SIG-M5 treated with dmso at 0.1 percent for 504 hours (cell line): ENCODE measurements around the gene HEATR9.

Source experiments
- DNase-seq: peaks from one replicate; lab custom pipeline; 2025; ENCODE audit not compliant: unreplicated experiment; lab: John Stamatoyannopoulos, UW

Gene HEATR9

DNA sequence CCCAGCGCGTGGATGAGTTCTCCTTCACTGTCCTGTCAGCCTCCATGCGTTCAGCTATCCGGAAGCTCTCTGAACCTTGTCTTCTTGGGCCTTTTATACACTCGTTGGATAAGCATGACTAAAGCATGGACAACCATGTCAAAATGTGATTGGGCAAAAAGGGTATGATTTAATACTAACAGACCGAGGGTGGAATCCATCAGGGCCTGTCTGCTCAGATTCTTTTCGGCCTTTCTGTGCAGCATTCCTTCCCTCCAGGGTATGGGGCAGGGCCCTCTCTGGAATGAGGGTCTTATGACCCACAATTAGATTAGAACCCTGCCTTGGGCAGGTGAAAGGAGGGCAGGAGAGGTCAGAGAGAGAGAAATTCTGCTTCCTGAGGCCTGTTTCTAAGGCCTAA is 25.5 kb upstream of the HEATR9 start:
- no peak for DNase-seq

DNA sequence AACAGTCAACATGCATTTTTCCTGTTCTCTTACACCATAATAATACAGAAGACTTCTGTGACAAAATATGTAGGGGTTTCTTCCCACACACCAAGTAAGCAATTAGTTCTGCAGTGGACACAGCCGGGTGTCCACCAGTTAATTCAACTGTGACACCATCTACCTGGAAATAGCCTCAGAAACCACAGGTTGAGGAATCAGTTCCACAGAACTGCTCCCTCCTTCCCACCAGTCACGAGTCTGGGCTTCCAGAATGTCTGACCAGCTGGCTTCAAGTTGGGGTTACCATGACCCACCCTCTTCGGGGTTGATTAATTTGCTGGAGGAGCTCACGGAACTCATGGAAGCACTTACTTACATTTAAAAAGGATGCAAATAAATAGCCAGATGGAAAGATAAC is 25.1 kb upstream of the HEATR9 start:
- no peak for DNase-seq

DNA sequence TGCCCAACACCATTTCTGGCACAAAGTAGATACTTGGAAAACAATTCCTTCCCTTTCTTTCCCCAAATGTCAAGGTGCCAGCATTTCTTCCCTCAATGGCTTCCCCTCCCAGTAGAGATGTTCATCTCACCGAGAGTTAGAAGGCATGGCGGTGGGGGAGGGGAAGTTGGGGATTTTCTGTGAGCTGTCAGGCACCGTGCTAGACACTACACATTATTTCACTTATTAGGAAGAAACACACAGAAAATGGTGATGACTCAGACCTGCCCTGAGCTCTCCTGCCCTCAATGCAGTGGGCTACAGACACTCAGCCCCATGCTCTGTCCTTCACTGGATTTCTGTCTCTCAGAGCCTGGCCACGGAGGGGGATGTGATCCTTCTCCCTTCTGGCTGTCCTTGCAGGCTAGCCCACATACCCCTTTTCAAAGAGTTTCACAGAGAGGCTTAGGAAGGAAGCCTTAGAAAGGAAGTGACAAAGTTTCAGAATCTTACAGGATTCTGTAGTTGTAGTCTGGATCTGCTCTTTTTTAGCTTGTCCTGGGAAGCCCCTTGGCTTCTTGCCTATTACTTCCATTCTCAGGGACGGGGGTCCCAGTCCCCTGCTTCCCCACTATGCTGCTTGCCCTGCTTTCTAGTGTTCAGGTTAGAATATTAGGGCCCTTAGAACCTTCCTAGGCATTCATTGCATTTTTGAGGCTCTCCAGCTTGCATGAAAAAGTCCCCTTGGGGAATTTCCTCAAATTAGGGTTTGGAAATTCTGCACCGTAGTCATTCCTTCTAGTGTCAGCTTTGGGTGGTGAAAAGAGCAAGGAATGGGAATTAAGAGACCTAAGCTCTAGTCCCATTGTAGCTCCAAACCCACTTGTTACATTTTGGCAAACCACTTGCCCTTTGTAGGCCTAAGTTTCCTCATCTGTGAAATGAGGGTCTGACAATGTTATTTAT is 23.7 kb upstream of the HEATR9 start:
- peak; percentile 60 for DNase-seq

DNA sequence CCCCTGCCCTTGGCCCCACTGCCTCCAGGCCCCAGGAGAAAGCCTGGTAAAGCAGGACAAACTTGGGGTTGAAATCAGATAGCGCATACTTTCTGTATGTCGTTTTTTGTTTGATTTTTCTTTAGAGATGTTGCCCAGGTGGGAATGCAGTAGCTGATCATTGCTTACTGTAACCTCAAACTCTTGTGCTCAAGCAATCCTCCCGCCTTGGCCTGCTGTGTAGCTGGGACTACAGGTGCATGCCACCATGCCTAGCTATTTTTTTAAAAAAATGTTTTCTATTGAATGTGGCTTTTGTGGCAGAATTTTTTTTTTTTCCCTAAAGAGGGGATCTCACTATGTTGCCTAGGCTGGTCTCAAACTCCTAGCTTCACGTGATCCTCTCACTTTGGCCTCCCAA is 22.6 kb upstream of the HEATR9 start:
- no peak for DNase-seq

DNA sequence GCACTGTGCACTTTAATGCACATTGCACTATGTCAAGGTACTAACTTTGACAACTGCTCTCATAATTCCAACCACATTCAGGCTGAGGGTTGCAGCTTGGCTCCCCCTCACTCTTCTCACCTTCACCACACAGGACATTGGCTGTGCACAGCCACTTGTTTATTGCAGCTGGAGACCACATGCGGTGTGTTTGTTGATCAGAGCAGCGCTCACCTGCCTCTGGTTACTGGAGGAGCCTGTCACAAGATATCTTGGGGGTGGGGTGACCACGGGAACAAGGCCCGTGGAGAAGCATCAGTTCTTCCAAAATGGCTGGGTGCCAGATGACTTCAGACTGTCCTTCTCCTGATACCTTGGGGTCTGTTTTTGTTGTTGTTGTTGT is 22.1 kb upstream of the HEATR9 start:
- DNase-seq: no peak

DNA sequence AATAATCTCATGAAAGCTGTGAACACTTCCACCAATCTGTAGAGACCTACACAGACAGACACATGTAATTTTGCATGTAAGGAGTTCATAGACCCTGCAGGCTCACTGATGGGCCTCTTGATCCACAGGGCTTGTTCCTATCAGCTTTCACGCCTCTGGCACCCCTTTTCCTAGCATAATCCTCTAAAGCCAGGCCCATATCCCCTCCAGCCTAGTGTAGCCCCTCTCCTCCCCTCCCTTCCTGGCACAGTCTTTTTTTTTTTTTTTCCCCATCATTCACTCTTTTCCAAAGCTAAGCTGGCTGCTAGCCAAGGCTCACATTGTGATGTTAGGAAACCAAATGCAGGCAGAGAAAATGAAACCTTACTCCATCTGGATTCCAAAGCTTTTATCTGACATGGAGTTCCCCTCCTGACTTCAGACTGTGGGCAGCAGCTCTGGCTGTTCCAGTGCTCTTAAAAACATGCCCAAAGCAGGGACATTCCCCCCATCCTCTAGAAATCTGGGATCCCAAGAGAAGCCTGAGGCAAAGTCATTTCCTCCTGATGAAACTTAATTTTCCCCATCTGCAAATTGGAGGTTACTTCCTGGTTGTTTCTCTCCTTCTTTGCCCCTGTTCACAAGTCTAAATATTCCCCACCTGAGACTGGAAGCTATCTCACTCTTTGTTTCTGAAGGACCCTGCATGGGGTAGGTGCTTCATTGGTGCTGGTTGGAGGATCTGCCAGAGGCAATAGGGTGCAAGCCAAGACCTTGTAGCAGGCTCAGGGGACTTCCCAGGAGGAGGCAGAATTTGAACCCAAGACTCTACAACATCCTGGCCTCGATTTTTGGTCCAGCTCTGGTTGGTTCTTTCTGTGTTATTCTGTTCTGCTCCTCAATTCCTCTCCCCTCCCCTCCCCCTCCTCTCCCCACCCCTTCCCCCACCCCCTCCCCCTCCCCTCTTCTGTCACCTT is 21.4 kb upstream of the HEATR9 start:
- no peak for DNase-seq

DNA sequence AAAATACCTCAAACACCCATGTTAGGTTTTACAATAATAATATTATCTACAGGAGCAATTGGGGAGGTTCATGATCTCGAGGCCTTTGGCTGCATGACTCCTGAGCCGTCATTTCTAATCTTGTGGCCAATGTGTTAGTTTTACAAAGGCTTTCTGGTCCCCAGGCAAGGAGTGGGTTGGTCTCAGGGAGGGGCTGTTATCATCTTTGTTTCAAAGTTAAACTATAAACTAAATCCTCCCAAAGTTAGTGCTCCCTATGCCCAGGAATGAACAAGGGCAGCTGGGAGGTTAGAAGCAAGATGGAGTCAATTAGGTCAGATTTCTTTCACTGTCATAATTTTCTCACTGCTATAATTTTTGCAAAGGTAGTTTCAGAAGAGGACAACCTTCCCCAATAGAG is 20.6 kb upstream of the HEATR9 start:
- DNase-seq: no peak

DNA sequence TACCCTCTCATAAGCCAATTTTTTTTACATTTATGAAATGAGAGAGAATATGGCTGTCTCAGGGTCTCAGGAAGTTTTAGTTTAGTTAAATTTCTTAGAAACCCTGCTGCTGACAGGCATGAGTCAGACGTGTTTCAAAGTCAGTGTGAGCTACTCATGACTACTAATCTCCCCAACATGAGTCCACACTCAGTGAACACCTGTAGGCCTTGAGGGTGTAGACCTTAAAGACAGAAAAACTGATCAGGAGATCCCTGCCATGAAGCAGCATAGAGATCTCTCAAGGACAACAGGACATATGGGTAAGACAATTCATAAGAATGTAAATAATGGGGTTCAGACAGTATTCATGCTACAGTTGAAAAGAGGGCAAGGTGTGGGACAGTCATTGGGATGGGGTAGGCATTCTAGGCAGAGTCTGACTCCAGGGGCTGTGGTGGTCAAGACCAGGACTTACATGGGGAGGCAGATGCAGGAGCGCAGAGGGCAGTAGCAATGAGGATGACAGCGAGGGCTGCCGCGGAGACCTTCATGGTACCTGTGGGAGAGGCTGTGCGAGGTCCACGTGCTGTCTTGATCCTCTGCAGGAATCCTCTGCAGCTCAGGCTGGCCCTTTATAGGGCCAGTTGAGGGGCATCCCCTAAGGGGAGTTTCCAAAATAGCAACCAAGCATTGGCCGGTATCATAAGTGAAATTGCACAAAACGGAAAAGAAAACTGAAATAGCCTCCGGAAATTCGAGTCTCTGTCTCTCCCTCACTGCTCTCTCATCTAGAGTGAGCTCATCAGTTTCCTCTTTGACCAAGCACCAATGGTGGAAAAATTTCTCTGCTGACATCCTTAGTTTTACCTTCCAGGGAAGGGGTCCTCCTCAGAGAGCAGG is 11.3 kb upstream of the HEATR9 start, which contains the start of gene CCL5:
Gene CCL5, minus strand, starts transcription at position 588 of the 882 bp plus-strand sequence.
- peak; percentile 84 for DNase-seq

DNA sequence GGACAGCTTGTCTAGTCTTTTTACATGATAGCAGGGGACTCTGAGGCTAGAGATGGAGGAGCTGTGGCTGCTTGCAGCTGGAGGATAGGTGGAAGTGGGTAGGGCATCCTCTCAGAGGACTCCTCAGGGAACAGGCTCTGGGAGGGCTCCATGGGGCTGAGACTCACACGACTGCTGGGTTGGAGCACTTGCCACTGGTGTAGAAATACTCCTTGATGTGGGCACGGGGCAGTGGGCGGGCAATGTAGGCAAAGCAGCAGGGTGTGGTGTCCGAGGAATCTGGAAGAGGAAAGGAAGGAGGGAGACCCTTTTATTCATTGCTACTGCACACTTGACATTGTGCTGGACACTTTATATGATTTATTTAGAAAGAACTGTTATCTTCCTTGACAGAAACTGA is 9.7 kb upstream of the HEATR9 start:
- DNase-seq: no peak

DNA sequence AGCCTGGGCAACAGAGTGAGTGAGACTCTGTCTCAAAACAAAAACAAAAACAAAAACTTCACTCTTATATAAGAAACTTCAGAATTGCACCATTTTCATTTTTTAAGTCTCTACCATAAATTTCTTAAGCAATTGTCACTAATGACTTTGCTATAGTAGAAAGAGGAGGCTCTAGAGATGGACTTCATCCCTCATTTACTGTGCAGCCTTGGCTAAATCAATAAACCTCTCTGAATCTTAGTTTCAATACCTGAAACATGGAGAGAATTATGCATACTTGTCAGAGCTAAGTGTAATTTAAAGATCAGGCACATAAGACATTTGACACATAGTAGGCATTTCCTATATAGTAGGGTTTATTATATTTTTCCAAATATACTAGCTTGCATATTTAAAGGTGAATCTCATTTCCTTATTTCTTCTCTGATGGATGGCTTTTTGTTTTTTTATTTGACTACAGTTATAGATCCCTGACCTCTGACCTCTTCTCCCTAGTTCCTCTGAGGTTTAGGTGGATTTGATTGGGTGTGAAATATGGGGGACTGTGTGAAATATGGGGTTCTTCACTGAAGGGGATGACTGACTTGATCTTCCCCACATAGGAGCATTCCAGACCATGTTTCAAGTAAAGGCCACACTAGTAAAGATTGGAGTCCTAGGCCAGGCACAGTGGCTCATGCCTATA is 8.8 kb upstream of the HEATR9 start:
- DNase-seq: no peak

DNA sequence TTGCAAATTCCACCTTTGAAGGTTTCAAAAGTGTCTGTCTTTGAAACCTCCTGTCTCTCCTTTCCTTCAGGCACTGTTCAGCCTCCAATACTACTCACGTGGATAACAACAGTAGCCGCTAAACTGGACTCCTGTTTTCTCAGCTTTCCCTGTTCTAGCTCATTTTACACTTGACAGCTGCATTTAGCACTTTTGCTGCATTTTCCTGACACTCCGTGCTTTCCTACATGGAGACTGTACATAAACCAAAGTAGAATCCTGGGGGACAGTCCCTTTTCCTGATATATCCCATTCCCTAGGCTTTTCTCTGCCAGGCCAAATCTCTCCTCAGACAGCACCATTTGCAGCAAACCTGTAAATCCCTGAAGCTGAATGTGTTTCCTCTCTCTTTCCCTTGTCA is 7.8 kb upstream of the HEATR9 start:
- no peak for DNase-seq

DNA sequence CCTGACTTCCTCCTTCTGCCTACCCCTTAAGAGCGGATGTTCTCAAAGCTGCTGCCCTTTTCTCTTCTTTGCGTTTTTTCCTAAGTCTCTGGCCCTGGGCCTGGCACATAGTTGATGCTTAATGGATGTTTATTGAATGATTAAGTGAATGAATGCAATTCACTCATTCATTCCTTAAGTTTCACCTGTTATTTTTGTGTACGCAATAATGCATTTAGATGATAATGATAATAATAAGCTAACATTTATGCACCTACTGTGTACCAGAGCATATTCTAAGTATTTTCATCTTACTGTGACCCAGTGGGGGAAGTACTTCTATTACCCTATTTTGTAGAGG is 7.1 kb upstream of the HEATR9 start:
- DNase-seq: no peak

DNA sequence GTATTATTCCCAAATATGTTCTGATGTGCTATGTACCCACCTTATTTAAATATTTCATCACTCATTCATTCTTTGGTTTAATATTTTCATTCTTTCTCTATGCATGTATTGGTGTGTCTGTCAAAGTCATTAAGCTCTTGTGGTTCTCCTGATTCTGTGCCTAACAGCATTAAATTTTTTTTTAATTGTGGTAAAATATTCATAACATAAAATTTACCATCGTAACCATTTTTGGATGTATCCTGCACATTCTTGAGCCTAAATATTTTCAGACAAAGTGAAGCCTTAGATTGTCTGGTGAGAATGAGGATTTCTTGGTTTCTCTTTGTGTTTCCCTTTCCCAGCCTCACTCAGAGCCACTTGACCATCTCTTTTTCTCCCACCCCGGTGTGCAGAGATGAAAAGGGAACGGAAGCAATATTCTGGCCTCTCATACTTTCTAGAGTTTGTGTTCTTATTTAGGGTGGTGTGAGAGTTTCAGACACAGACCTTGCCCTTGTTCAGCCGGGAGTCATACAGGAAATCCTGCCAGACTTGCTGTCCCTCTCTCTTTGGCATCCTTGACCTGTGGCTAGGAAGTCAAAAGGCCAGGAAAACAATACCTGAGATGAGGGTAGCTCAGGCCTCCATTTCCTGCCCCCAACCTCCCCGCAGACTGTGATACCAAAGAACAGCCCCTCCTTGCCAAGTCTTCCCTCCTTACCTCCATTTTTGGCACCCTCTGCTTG is 6.5 kb upstream of the HEATR9 start:
- no peak for DNase-seq

DNA sequence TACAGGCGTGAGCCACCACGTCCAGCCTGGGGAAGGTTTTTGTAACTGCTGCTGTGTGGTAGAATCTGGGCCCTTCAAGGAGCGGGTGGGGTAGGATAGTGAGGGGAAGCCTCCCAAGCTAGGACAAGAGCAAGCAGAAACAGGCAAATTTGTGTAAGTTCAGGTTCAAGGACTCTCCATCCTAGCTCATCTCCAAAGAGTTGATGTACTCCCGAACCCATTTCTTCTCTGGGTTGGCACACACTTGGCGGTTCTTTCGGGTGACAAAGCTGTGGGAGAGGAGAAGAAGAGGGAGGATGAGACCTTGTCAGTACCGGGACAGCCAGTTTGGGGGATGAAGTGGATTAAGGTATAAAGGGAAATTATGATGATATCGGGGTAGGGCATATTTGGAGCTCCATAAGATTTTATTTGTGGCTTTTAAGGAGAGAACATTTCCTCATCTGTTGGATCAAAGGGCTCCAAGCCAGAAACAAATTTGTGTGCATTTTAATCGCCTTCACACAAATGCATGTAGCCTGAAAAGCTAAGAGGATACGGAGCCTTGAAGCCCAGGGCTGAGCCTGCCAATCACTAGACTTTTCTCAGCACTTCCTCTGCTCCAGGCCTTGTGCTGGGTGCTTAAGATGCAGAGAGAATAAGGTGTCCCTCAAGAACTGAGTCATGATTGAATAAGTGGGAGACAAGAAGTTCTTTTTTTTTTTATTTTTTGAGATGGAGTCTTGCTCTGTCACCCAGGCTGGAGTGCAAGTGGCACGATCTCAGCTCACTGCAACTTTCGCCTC is 3.7 kb upstream of the HEATR9 start:
- no peak for DNase-seq

DNA sequence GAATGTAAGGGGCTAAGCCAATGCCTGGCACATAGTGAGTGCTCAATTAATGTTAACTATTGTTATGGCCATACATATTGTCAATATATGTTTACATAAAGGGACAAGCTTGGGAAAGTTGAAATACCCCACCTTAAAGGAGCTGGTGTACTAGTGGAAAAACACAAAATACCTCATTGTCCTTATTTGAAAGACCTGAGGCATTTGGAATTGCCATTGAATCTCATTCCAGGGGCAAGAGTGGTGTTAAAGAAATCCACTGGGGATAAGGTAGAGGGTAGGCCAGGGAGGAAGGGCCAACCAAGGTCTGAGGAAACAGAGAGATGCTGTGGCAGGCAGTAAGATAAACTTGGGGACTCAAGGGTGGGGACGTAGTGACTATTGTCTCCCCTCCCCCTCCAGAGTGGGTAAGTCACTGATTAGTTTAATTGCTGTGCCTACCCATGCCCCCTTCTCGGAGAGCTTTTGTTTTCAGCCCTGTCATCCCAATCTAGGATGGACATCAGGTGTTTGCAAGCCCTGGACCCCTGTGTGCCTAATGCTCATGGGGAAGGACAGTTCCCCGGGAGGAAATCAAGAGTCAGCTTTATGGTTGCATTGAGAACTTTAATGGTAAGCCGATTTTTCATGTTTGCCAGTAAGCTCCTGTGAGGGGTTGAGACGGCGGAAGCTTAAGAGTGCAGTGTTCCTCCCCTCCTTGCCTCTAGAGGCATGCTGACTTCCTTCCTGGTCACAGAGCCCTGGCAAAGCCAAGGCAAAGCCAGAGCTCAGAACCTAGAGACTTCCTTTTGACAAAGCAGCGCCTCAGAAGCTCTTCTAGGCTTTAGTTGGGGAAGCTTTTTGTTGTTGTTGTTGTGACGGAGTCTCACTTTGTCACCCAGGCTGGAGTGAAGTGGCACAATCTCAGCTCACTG is 2.5 kb upstream of the HEATR9 start:
- no peak for DNase-seq

DNA sequence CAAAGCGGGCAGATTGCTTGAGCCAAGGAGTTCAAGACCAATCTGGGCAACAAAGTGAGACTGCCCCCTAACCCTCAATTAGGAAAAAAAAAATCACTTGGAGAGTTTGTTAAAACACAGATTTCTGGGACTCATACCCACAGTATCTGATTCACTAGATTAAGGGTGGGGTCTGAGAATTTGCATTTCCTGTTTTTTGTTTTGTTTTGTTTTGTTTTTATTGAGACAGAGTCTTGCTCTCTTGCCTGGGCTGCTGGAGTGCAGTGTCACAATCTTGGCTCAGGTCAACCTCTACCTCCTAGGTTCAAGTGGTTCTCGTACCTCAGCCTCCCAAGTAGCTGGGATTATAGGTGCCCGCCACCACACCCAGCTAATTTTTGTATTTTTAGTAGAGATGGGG is 1.1 kb downstream of the HEATR9 start:
- DNase-seq: no peak

DNA sequence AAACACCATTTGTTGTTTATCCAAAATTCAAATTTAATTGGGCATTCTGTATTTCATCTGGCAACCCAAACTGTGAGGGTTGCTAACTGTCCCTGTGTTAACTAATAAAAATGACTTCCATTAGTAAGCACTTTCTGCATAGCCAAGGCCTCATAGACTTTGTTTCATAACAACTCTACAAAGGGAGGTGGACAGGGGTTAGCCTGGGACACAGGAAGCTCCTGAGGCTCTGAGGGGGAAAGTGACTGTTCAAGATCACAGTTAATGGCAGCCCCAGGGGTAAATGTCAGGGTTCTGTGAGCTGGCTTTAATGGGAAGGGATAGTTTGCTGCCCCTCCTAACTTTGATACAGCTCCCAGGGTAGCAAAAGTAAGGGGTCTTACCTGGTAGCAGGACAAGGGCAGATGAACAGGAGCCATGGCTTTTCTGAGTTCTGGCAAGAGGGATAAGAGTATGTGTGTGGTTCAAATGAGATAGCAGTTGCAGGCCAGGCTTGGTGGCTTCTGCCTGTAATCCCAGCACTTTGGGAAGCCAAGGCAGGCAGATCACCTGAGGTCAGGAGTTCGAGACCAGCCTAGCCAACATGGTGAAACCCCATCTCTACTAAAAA is 2.2 kb downstream of the HEATR9 start:
- peak; percentile 65 for DNase-seq
